ENCODE data around the gene CNPY1.
A peak's percentile ranks its signal among the peaks of the same experiment; 100 is the strongest.

Gene CNPY1

DNA sequence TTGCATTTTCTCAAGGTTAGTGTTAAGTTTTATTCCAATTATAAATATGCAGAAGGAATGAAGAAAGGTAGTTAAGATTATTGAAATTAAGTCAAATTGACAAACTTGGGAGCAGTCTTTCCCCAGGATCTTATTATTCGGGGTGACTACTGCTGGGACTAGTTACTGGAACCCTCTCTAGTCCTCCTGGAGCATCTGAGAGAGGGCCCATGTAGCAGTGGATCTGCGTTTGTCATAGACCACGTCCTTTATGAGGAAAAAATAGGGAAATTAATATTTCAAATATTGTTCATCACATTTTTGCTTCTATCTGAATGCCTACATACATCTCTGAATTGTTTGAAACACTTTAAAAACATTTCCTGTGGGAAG lies 41.0 kb downstream of the CNPY1 start:
- intact Hi-C loops (cut with DNase I): no loop called here
- DNase-seq: no peak

GRCh38 chr7:155497149-155497901 lies 49.0 kb downstream of the CNPY1 start:
- intact Hi-C loops (cut with DNase I): no loop called here
- no peak for DNase-seq

DNA sequence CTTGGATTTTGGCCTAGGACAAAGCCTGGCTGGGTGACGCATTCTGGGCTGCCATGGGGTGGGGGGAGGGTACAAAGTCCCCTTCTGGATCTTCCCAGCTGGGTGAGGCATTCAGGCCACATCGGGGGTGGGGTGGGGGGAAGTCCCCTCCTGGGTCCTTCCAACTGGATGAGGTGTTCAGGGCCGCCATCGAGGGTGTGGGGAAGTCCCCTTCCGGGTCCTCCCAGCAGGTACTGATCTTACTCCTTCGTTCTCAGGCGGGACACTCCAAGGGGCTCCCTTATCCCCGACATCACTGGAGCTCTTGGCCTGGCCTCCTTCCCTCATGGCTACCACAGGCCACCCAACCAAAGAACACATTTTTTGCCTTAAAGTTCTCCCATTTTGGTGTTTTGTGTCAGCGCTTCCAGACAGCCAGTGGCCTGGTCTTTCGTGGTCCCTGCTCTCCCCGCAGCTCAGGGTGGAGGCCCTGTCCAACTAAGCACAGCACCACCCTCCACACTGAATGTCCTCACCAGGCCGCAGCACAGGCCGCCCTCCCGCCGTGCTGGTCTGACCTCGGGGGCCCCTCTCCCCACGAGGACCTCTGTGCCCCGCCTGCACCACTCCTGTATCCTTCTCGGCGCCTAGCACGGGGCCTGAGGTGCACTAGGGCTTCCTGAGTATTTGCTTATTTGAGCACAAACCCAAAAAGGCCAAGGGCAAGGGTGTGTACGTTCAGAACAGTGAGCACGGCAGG lies 49.9 kb downstream of the CNPY1 start:
- no peak for DNase-seq
- intact Hi-C loops (cut with DNase I): no loop called here

GRCh38 chr7:155495440-155496248 lies 50.7 kb downstream of the CNPY1 start:
- DNase-seq: no peak
- intact Hi-C loops (cut with DNase I): no loop called here

- intact Hi-C loops (cut with DNase I): no loop called here
- no peak for DNase-seq
Observed at GRCh38 chr7:155494551-155494950, 51.8 kb downstream of the CNPY1 start.

DNA sequence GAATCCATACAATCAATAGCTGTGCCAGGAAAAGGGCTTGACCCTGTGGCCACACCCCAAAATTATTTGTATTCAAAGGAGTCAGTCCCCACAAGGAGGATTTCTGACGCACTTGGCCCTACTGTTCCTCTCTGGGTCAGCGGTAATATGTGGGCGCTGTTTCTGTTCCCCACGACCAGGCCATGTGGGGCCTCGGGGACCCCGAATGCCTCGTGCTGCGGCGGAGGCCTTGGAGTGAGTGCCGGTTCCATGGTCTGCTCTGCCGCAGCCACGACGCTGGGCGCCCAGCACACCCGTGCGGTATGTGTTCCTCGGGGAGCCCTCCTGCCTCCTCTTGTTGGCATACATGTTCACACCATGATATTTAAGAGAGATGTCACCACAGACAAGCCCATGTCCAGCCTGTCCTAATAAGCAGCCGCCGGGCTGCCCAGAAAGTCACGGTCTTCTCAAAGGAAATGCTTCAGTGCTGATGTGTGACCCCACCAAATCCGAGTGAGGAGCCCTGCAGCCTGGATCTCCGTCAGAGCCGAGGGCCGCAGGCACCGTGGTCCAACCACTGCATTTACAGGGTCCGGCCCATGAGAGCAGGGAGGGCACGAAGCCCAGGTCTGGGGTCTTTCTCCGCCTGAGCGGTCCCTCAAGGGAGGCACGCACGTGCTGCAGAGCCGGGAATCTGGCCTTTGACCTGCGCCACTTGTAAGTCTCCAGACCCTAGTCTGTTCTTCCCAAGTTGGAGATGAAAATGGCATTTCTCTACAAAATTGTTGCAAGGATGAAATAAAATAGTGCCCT lies 52.4 kb downstream of the CNPY1 start:
- DNase-seq: no peak
- intact Hi-C loops (cut with DNase I): no loop called here

GRCh38 chr7:155491812-155492211 lies 54.5 kb downstream of the CNPY1 start:
- intact Hi-C loops (cut with DNase I): no loop called here
- DNase-seq: no peak

DNA sequence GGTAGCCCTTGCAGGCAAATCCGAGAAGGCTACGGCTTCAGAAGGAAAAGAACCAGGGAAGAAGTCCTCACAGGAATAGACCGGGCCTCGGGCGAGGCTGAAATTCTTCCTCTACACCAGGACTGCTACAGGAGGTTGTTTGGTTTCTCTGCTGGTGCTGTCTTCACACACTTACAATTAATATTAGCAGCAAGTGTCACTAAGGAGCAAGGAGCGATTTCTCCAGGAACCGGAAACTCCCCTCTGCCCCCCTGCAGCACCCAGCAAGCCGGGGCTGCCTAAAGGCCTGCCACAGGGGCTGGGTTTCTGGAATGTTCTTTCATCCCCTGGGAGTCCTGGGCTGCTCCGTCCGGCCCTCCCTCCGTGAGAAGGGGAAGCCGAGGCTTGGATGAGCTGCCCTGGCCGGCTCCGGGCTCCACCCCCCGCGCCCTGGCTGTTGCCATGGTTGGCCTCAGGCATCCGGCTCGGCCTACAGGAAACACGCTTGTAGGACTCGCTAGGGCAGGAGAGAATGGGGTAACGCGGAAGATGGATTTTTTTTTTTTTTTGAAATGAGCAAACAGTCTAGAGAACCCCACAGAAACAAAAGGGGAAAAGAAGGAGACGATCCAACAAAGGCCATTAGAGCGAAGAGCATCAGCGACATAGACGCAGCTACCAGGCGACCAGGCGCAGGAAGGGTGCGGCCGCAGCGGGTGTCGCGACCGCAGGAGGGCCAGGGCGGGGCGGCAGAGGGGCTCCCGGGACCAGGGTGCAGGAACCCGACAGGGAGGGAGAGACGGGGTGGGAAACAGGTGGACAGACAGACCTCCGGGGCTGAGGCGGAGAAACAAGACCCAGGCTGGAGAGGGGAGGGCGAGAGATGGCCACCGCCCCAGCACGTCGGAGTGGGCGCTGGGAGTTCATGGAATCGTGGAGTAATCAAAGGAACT lies 55.4 kb downstream of the CNPY1 start:
- intact Hi-C loops (cut with DNase I): no loop called here
- DNase-seq: peak in 17 of 42 donors; percentile 9 to 55 (median 35)

DNA sequence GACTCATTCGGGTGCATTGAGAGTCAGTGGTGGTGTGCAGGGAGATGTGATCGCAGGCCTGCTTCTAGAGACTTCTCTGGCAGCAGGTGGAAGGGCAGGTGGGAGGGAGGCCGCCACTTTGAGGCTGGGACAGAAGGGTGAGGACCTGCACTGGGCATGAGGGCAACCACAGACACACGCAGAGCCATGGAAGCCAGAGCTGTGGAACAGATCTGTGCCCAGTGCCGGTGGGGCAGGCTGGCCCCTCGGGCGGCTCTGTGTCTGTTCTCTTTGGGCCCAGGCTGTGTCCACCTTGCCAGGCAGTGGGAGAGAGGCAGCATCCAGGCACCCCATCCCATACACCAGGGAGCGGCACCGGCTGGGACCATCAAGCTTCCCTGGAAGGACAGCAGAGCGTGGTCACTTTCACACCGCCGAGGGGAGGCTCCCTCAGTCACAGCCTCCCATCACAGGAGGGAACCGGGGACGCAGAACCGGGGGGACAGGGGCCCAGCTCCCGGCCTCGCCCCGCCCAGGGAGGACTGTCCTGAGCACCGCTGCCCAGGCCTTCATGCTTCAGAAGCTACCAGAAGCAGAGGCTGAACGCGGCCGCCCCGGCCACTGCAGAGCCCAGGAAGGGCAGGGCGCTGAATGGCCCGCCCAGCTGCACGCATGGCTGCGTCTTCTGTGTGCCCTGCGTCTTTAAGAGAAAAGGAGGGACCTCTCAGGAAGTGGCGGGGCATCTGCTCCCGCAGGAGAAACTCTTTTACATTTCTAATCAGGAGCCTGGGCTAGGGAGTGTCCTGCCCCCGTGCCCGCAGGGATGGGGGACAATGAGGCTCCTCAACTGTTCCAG lies 56.3 kb downstream of the CNPY1 start:
- no peak for DNase-seq
- intact Hi-C loops (cut with DNase I): no loop called here

DNA sequence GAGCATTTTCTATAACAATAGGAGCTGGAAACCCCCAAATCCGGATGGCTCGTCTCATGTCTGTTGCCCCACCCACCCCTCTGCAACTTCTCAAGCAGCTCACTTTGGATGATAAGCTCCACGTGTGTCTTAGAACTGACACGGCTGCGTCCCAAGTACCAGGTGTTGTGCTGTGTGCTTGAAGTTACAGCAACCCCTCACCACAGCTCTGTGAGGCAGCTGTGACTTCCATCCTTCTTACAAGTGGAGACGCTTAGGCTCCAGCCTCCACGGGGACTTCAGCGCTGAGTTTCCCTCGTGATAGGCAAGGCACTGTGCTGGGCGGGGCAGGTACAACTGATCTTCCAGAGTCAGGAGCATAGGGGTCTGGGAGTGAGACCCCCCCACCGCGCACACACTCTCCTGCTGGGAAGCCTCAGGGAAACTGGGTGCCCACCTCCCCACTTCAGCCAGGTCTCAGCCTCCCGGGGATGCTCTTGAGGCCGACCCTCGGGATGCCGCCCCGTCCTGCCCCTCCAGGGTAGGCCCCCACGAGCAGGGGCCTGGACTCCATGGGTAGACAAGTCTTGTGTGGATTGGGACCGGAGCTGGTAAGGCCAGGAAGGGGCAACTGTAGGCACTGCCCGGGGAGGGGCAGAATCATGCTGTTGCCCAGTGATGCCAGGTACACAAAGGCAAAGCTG lies 57.1 kb downstream of the CNPY1 start:
- intact Hi-C loops (cut with DNase I): no loop called here
- no peak for DNase-seq

DNA sequence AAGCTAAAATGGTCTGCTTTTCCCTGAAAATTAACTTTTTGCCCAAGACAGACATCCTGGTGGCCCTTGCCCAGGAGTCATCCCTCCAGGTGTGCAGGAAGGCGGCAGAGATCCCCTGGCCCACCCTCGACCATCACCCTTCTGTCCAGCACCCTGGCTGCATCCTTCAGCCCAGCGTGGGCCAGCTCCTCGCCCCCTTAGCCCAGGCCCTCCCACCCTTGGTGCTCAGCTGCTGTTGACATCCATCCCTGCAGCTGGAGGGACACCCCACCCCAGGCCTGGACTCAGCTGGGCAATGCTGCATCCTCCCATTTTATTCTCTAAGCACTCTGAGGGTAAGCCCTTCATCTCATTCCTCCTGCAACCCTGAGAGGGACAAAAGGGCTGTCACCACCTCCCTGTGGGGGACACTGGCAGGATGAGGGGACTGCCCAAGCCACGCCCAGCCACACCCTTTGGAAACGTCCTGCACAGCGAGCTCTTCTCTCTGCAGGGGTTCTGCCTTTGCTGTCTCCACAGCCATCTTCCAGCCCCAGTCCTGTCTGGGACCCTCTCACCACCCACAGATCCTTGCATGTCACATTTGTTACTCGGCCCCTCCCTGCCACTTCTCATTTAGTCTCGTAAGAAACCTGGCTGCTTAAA lies 57.8 kb downstream of the CNPY1 start:
- no peak for DNase-seq
- intact Hi-C loops (cut with DNase I): no loop called here

- intact Hi-C loops (cut with DNase I): no loop called here
- no peak for DNase-seq
Observed at GRCh38 chr7:155487509-155488482, 58.6 kb downstream of the CNPY1 start.

DNA sequence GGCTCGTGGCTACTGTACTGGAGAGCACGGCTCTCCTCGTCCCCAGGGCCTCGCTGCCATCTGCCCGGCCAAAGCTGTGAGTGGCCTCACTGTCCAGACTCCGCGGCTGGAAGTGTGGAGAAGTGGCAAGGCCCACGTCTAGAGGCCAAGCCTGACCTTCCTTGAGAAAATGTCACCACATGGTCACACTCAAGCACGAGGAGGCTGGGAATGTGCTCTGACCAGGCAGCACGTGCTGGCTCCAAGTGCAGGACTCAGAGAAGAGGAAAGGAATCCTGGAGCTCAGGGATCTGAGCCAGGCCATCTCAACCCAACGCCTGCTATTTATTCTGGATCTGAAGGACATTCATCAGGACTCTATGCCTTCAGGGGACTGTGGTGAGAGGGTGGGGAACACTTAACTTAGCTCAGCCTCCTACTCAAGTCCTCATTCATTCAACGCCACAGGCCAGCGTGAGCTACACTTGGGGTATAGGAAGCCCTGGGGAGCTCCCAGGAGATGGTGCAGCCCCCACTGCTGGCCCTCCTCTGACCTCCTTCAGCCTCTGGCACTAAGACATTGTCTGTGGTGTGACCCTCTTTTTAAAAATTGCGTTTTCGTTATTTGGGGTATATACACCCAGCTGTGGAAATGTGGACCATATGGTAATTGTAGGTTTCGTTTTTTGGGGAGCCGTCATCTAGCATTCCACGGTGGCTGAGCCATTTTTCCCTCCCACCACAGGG lies 59.4 kb downstream of the CNPY1 start:
- DNase-seq: no peak
- intact Hi-C loops (cut with DNase I): no loop called here

All from head of caudate nucleus (tissue), 42 donors.